Lower leg skin (tissue), 3 donors: ENCODE measurements around the gene KBTBD13.

Experiments used
- POLR2A ChIP-seq, 2 donors: fragments of 450-650 bp; IDR thresholded peaks; one replicate each; pipeline ENCODE4 v1.6.1; 2016 to 2017; ENCODE audit warnings: antibody characterized with exemption in 2 of 2, mild to moderate bottlenecking in 1 of 2, moderate library complexity in 1 of 2
- TF ChIP-seq, protein P1 (sequence below), 3 donors: fragments of 450-650 bp; IDR thresholded peaks; one replicate each; pipeline ENCODE4 v1.5.1; 2016; ENCODE audit warnings: antibody characterized with exemption in 3 of 3, mild to moderate bottlenecking in 3 of 3, moderate library complexity in 2 of 3

DNA sequence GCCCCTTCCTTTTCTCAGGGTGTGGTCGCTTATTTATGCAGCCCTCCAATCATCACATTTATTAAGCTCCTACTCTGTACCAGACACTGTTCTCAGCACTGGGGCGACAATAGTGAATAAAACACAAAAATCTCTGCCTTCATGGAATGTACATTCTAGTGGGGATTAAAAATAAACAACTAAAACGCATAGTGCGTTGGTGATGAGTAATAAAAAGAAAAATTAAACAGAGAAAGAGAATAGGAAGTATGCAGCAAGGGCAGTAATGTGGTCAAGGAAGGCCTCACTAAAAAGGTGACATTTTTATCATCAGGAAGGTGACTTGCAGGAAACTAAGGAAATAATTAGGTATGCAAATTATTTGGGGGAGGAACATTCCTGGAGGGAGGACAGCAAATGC, 26.3 kb upstream of the KBTBD13 start:
- TF ChIP-seq, protein P1, sequence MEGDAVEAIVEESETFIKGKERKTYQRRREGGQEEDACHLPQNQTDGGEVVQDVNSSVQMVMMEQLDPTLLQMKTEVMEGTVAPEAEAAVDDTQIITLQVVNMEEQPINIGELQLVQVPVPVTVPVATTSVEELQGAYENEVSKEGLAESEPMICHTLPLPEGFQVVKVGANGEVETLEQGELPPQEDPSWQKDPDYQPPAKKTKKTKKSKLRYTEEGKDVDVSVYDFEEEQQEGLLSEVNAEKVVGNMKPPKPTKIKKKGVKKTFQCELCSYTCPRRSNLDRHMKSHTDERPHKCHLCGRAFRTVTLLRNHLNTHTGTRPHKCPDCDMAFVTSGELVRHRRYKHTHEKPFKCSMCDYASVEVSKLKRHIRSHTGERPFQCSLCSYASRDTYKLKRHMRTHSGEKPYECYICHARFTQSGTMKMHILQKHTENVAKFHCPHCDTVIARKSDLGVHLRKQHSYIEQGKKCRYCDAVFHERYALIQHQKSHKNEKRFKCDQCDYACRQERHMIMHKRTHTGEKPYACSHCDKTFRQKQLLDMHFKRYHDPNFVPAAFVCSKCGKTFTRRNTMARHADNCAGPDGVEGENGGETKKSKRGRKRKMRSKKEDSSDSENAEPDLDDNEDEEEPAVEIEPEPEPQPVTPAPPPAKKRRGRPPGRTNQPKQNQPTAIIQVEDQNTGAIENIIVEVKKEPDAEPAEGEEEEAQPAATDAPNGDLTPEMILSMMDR (IDR thresholded peaks at IDR 0.05), result no peak
- TF ChIP-seq POLR2A (IDR thresholded peaks at IDR 0.05), result no peak
